WTC11 (cell line): Measurements from ENCODE around the gene UHRF1. TPM values are rescaled to one million over a fixed set of nuclear protein-coding genes. Genes with fewer than 3 reads are reported as not detected.

Experiments
- ATAC-seq: fragments of 200-7000 bp; cut with Tn5 transposase; 2 replicates; pipeline ENCODE4 v1.10.0; 2021; ENCODE audit warnings: mild to moderate bottlenecking, moderate library complexity
- CTCF ChIA-PET: fragments of 300-600 bp; sonication (Branson Sonifier 250); formaldehyde crosslinking; loops from one replicate; lab custom pipeline; 2021; ENCODE audit warnings: antibody characterized with exemption; lab: Charles Lee
- POLR2A ChIA-PET: fragments of 350-600 bp; sonication (Branson Sonifier 250); formaldehyde crosslinking; loops from one replicate; lab custom pipeline; 2021; ENCODE audit warnings: antibody characterized with exemption; lab: Charles Lee
- DNase-seq: peaks from one replicate; pipeline ENCODE4 v3.0.0; 2021; ENCODE audit warnings: low spot score
- H3K27ac Mint-ChIP-seq: 2 replicates; pipeline ENCODE4 v1.8.0; 2021; ENCODE audit warnings: mixed read lengths
- H3K27me3 Mint-ChIP-seq: 2 replicates; pipeline ENCODE4 v1.8.0; 2021; ENCODE audit warnings: low read depth, mild to moderate bottlenecking, moderate library complexity, mixed read lengths
- H3K36me3 Mint-ChIP-seq: 2 replicates; pipeline ENCODE4 v1.8.0; 2021; ENCODE audit warnings: mixed read lengths
- H3K4me1 Mint-ChIP-seq: 2 replicates; pipeline ENCODE4 v1.8.0; 2022; ENCODE audit warnings: mixed read lengths
- H3K4me3 Mint-ChIP-seq: 2 replicates; pipeline ENCODE4 v1.8.0; 2021; ENCODE audit warnings: mild to moderate bottlenecking, moderate library complexity, mixed read lengths
- H3K9me3 Mint-ChIP-seq: 2 replicates; pipeline ENCODE4 v1.8.0; 2021; ENCODE audit warnings: mixed read lengths
- CREB1 ChIP-seq: sonication (generic); formaldehyde crosslinking; IDR thresholded peaks from 2 replicates; pipeline ENCODE4 v1.8.0; 2023; ENCODE audit warnings: mild to moderate bottlenecking, missing genetic modification reagents
- ELF4 ChIP-seq: sonication (generic); formaldehyde crosslinking; IDR thresholded peaks from 2 replicates; pipeline ENCODE4 v1.8.1; 2022; ENCODE audit warnings: low read depth, mild to moderate bottlenecking, moderate library complexity, missing genetic modification reagents
- EMX1 ChIP-seq: fragments of 250-450 bp; sonication (Bioruptor Pico); IDR thresholded peaks from 2 replicates; pipeline ENCODE4 v1.8.0; 2021; ENCODE audit warnings: mild to moderate bottlenecking
- FOXJ3 ChIP-seq: sonication (generic); formaldehyde crosslinking; IDR thresholded peaks from 2 replicates; pipeline ENCODE4 v1.9.0; 2021; ENCODE audit warnings: missing genetic modification reagents, mild to moderate bottlenecking, borderline replicate concordance
- GTF2I ChIP-seq: fragments of 250-450 bp; sonication (Bioruptor Pico); conservative IDR thresholded peaks from 2 replicates; pipeline ENCODE4 v1.4.0; 2021; ENCODE audit warnings: mild to moderate bottlenecking
- JUN ChIP-seq: sonication (generic); formaldehyde crosslinking; IDR thresholded peaks from 2 replicates; pipeline ENCODE4 v1.8.0; 2023; ENCODE audit warnings: mild to moderate bottlenecking, missing genetic modification reagents
- MYBL2 ChIP-seq: sonication (generic); formaldehyde crosslinking; IDR thresholded peaks from 2 replicates; pipeline ENCODE4 v1.8.1; 2023; ENCODE audit warnings: mild to moderate bottlenecking, moderate library complexity, missing genetic modification reagents
- NFATC4 ChIP-seq: fragments of 250-450 bp; sonication (Bioruptor Pico); IDR thresholded peaks from 2 replicates; pipeline ENCODE4 v1.9.0; 2021; ENCODE audit warnings: mild to moderate bottlenecking
- NR1H2 ChIP-seq: sonication (generic); formaldehyde crosslinking; IDR thresholded peaks from 2 replicates; pipeline ENCODE4 v1.9.0; 2021; ENCODE audit warnings: mild to moderate bottlenecking, moderate library complexity, missing genetic modification reagents
- NR3C1 ChIP-seq: sonication (generic); formaldehyde crosslinking; conservative IDR thresholded peaks from 2 replicates; pipeline ENCODE4 v1.8.1; 2023; ENCODE audit warnings: low read depth, mild to moderate bottlenecking, missing genetic modification reagents
- OVOL2 ChIP-seq: fragments of 250-450 bp; sonication (Bioruptor Pico); IDR thresholded peaks from 2 replicates; pipeline ENCODE4 v1.9.0; 2021; ENCODE audit warnings: mild to moderate bottlenecking, borderline replicate concordance
- PRRX2 ChIP-seq: fragments of 250-450 bp; sonication (Bioruptor Pico); IDR thresholded peaks from 2 replicates; pipeline ENCODE4 v1.8.0; 2021; ENCODE audit warnings: mild to moderate bottlenecking
- RELA ChIP-seq: sonication (generic); formaldehyde crosslinking; IDR thresholded peaks from 2 replicates; pipeline ENCODE4 v1.8.1; 2022; ENCODE audit warnings: missing genetic modification reagents, mild to moderate bottlenecking, borderline replicate concordance
- SOX15 ChIP-seq: fragments of 250-450 bp; sonication (Bioruptor Pico); IDR thresholded peaks from 2 replicates; pipeline ENCODE4 v1.9.0; 2021; ENCODE audit warnings: mild to moderate bottlenecking
- TEAD1 ChIP-seq: sonication (generic); formaldehyde crosslinking; IDR thresholded peaks from 2 replicates; pipeline ENCODE4 v1.8.0; 2022; ENCODE audit warnings: mild to moderate bottlenecking, missing genetic modification reagents
- TEAD4 ChIP-seq: sonication (generic); formaldehyde crosslinking; IDR thresholded peaks from 2 replicates; pipeline ENCODE4 v1.8.0; 2022; ENCODE audit warnings: mild to moderate bottlenecking, missing genetic modification reagents
- ZBTB21 ChIP-seq: sonication (generic); formaldehyde crosslinking; IDR thresholded peaks from 2 replicates; pipeline ENCODE4 v1.8.1; 2023; ENCODE audit warnings: mild to moderate bottlenecking, missing genetic modification reagents, borderline replicate concordance
- ZNF263 ChIP-seq: sonication (generic); formaldehyde crosslinking; IDR thresholded peaks from 2 replicates; pipeline ENCODE4 v1.8.1; 2022; ENCODE audit warnings: low read depth, mild to moderate bottlenecking, moderate library complexity, missing genetic modification reagents
- ZNF317 ChIP-seq: sonication (generic); formaldehyde crosslinking; IDR thresholded peaks from 2 replicates; pipeline ENCODE4 v1.8.1; 2023; ENCODE audit warnings: low read depth, mild to moderate bottlenecking, moderate library complexity, missing genetic modification reagents, borderline replicate concordance
- ZNF423 ChIP-seq: fragments of 250-450 bp; sonication (Bioruptor Pico); IDR thresholded peaks from 2 replicates; pipeline ENCODE4 v2.1.2; 2022; ENCODE audit warnings: mild to moderate bottlenecking, moderate library complexity
- total RNA-seq: library from RNA; stranded (reverse); gene quantifications from 3 replicates; pipeline ENCODE4 v1.2.3, GENCODE V29; 2021
- TF ChIP-seq, protein P1 (sequence below): sonication (generic); formaldehyde crosslinking; IDR thresholded peaks from 2 replicates; pipeline ENCODE4 v1.8.0; 2023; ENCODE audit warnings: mild to moderate bottlenecking, missing genetic modification reagents
- TF ChIP-seq, protein P2 (sequence below): fragments of 250-450 bp; sonication (Bioruptor Pico); IDR thresholded peaks from 2 replicates; pipeline ENCODE4 v2.1.2; 2022; ENCODE audit warnings: mild to moderate bottlenecking, moderate library complexity
- TF ChIP-seq, protein P3 (sequence below): fragments of 250-450 bp; sonication (Bioruptor Pico); IDR thresholded peaks from 2 replicates; pipeline ENCODE4 v1.9.0; 2021; ENCODE audit warnings: moderate library complexity, mild to moderate bottlenecking, inconsistent platforms, borderline replicate concordance
- TF ChIP-seq, protein P4 (sequence below): fragments of 250-450 bp; sonication (Bioruptor Pico); conservative IDR thresholded peaks from 2 replicates; pipeline ENCODE4 v1.9.0; 2021; ENCODE audit warnings: mild to moderate bottlenecking

Gene UHRF1
- total RNA-seq, 1 experiment from 2014 or later: 42.5 TPM

GRCh38 chr19:4984438-4984990 lies 75.2 kb downstream of the UHRF1 start:
- Mint-ChIP-seq H3K4me1 (peaks cover 39% of the 10 kb centered on the region), H3K4me3 (no peak overlapping the region), H3K27me3 (no peaks in the 10 kb centered on the region), H3K36me3 (no peaks in the 10 kb centered on the region), H3K9me3 (no peaks in the 10 kb centered on the region), H3K27ac (no peak overlapping the region; the same call in 1 of the 2 replicates)
- no peak for DNase-seq
- CTCF ChIA-PET: interaction anchor here (0.8 to 2.5 kb wide), 3 partner anchors 41 to 102 kb away, joined by 3 to 6 read pairs (median 3); no protein-coding TSS in a partner anchor
- no peak for ATAC-seq
- POLR2A ChIA-PET: interaction anchor here (0.8 kb wide), 1 partner anchor 16 kb away, joined by 3 read pairs; the partner anchor contains the start of gene KDM4B
- TF ChIP-seq, protein P1, sequence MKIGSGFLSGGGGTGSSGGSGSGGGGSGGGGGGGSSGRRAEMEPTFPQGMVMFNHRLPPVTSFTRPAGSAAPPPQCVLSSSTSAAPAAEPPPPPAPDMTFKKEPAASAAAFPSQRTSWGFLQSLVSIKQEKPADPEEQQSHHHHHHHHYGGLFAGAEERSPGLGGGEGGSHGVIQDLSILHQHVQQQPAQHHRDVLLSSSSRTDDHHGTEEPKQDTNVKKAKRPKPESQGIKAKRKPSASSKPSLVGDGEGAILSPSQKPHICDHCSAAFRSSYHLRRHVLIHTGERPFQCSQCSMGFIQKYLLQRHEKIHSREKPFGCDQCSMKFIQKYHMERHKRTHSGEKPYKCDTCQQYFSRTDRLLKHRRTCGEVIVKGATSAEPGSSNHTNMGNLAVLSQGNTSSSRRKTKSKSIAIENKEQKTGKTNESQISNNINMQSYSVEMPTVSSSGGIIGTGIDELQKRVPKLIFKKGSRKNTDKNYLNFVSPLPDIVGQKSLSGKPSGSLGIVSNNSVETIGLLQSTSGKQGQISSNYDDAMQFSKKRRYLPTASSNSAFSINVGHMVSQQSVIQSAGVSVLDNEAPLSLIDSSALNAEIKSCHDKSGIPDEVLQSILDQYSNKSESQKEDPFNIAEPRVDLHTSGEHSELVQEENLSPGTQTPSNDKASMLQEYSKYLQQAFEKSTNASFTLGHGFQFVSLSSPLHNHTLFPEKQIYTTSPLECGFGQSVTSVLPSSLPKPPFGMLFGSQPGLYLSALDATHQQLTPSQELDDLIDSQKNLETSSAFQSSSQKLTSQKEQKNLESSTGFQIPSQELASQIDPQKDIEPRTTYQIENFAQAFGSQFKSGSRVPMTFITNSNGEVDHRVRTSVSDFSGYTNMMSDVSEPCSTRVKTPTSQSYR: no peak
- TF ChIP-seq, protein P2, sequence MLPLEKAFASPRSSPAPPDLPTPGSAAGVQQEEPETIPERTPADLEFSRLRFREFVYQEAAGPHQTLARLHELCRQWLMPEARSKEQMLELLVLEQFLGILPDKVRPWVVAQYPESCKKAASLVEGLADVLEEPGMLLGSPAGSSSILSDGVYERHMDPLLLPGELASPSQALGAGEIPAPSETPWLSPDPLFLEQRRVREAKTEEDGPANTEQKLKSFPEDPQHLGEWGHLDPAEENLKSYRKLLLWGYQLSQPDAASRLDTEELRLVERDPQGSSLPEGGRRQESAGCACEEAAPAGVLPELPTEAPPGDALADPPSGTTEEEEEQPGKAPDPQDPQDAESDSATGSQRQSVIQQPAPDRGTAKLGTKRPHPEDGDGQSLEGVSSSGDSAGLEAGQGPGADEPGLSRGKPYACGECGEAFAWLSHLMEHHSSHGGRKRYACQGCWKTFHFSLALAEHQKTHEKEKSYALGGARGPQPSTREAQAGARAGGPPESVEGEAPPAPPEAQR (CRISPR knock-in tag): no peak
- TF ChIP-seq, protein P3, sequence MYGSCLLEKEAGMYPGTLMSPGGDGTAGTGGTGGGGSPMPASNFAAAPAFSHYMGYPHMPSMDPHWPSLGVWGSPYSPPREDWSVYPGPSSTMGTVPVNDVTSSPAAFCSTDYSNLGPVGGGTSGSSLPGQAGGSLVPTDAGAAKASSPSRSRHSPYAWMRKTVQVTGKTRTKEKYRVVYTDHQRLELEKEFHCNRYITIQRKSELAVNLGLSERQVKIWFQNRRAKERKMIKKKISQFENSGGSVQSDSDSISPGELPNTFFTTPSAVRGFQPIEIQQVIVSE: no peak
- TF ChIP-seq RELA (CRISPR knock-in tag) (no peak), NFATC4 (no peak), ZNF317 (CRISPR knock-in tag) (no peak), NR1H2 (CRISPR knock-in tag) (no peak), ZNF423 (CRISPR knock-in tag) (no peak), MYBL2 (no peak)

DNA sequence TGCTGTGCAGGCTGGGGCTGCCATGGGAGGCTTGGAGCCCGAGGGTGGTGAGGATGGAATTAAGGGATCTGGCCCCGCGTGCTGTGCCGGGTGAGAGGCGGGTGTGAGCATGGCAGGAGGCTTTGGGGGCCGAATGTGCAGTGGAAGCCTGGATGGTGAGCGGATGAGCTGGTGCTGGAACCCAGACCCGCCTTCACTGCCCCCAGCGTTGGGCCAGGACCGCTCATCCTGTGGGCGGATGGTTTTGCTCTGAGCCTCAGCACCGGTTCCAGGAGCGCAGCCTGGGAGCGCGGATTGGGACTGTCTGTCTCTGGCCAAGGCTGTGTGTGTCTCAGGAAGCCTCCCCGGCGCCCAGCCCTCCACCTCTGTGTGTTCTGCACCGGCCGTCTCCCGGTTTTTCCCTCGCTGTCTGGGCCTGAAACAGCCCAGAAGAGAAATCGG lies 76.3 kb downstream of the UHRF1 start:
- no peak for DNase-seq
- H3K27ac Mint-ChIP-seq: peak overlapping the region; percentile 86
- CTCF ChIA-PET: interaction anchor here (0.7 to 4.0 kb wide), 9 partner anchors 10 to 134 kb away, joined by 3 to 26 read pairs (median 3); no protein-coding TSS in a partner anchor
- no peaks in the 10 kb centered on the region for H3K36me3 Mint-ChIP-seq
- no peak for ATAC-seq
- H3K4me3 Mint-ChIP-seq: no peak overlapping the region
- no peaks in the 10 kb centered on the region for H3K9me3 Mint-ChIP-seq
- POLR2A ChIA-PET: interaction anchor here (0.5 kb wide), 1 partner anchor 771 kb away, joined by 3 read pairs; no protein-coding TSS in a partner anchor
- peaks cover 42% of the 10 kb centered on the region for H3K4me1 Mint-ChIP-seq
- TF ChIP-seq, protein P4, sequence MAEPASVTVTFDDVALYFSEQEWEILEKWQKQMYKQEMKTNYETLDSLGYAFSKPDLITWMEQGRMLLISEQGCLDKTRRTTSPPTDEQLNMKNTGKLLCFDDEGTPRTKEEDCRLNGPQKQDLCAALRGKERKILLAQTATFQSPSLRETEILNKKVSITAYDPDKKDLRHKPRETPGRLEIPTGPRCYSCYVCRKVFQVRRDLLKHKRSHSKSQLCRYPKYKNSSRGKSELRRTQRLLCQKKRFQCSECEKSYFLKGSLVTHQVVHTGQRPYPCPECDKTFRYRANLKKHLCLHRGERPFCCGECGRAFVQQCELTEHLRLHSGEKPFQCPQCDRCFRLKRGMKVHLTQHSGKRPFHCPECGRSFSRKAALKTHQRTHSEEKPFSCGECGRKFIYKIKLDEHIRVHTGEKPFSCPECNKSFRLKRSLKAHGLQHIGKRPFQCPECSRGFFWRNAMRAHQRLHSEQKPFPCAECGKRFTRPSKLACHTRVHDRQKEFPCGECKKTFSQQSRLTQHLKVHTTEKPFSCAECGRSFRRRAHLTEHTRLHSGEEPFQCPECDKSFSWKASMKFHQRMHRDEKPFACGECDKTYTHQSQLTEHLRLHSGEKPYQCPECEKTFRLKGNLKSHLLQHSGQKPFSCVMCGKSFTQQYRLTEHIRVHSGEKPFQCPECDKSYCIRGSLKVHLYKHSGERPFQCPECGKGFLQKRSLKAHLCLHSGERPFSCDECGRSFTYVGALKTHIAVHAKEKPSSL (CRISPR knock-in tag): no peak
- TF ChIP-seq SOX15 (CRISPR knock-in tag) (no peak), TEAD4 (CRISPR knock-in tag) (no peak), PRRX2 (CRISPR knock-in tag) (no peak), NR3C1 (no peak)
- TF ChIP-seq, protein P3: no peak
- H3K27me3 Mint-ChIP-seq: no peaks in the 10 kb centered on the region

GRCh38 chr19:4986056-4986455 lies 76.8 kb downstream of the UHRF1 start:
- H3K4me3 Mint-ChIP-seq: no peak overlapping the region
- CTCF ChIA-PET: interaction anchor here (0.7 to 4.0 kb wide), 7 partner anchors 11 to 134 kb away, joined by 3 to 26 read pairs (median 4); no protein-coding TSS in a partner anchor
- no peaks in the 10 kb centered on the region for H3K27me3 Mint-ChIP-seq
- POLR2A ChIA-PET: no interaction called here
- H3K4me1 Mint-ChIP-seq: peaks cover 40% of the 10 kb centered on the region
- no peaks in the 10 kb centered on the region for H3K36me3 Mint-ChIP-seq
- H3K9me3 Mint-ChIP-seq: no peaks in the 10 kb centered on the region
- no peak overlapping the region for H3K27ac Mint-ChIP-seq
- DNase-seq: no peak
- no peak for ATAC-seq
- TF ChIP-seq OVOL2 (no peak), ZBTB21 (no peak), CREB1 (no peak), GTF2I (CRISPR knock-in tag) (no peak), ZNF263 (no peak), ELF4 (CRISPR knock-in tag) (no peak), JUN (CRISPR knock-in tag) (no peak), FOXJ3 (no peak), EMX1 (CRISPR knock-in tag) (no peak), TEAD1 (CRISPR knock-in tag) (no peak), ZNF317 (CRISPR knock-in tag) (no peak), MYBL2 (no peak)
- TF ChIP-seq, protein P3: no peak
